ENCODE results near the gene PUM2.

Gene PUM2

GRCh38 chr2:20371323-20372025 lies 20.8 kb upstream of the PUM2 start:
- in situ Hi-C loops (cut with HindIII; ENCODE audit: low sequenced_read_pairs), result no loop called here

DNA sequence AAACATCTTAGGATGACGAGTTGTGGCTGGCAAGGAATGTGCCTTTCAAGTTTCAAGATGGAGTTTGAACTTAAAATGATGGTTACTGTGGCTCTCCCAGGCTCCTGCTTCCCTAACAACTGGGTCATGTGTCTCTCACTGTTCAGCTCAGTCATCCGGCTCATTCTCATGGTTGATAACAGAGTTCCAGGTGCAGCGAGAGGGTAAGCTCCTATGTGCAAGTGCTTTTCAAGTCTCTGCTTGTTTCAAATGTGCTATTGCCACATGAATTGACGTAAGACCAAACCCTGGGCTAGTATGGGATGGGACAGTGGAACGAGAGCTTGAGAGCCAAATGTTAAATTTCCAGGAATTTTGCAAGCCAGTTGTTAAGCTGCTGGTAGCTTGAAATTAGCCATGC lies 19.5 kb upstream of the PUM2 start:
- in situ Hi-C loops (cut with HindIII; ENCODE audit: low sequenced_read_pairs), result no loop called here

- in situ Hi-C loops (cut with HindIII; ENCODE audit: low sequenced_read_pairs), result loop anchor here (5.0 kb wide), 1 partner anchor 33 kb away; no protein-coding TSS in a partner anchor
Measured at GRCh38 chr2:20369366-20369765, 18.7 kb upstream of the PUM2 start.

DNA sequence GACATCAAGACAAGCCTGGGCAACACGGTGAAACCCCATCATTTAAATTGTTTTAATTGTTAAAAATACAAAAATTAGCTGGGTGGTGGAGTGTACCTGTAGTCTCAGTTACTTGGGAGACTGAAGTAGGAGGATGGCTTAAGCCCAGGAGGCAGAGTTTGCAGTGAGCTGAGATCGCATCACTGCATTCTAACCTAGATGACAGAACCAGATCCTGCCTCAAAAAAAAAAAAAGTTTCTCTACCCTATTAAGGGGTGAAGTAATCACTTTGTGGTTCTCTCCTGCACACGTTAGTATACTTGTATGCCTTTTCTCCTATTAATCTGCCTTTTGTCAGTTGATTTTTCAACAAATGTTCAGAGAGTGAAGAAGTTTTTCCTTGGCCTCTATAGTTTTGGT lies 18.1 kb upstream of the PUM2 start:
- in situ Hi-C loops (cut with HindIII; ENCODE audit: low sequenced_read_pairs), result loop anchor here (5.0 kb wide), 1 partner anchor 34 kb away; no protein-coding TSS in a partner anchor

- in situ Hi-C loops (cut with HindIII; ENCODE audit: low sequenced_read_pairs), result loop anchor here (5.0 kb wide), 1 partner anchor 34 kb away; no protein-coding TSS in a partner anchor
Measured at GRCh38 chr2:20367929-20368328, 17.3 kb upstream of the PUM2 start.

- in situ Hi-C loops (cut with HindIII; ENCODE audit: low sequenced_read_pairs), result loop anchor here (5.0 kb wide), 1 partner anchor 36 kb away; no protein-coding TSS in a partner anchor
Measured at GRCh38 chr2:20366672-20367116, 16.1 kb upstream of the PUM2 start.

DNA sequence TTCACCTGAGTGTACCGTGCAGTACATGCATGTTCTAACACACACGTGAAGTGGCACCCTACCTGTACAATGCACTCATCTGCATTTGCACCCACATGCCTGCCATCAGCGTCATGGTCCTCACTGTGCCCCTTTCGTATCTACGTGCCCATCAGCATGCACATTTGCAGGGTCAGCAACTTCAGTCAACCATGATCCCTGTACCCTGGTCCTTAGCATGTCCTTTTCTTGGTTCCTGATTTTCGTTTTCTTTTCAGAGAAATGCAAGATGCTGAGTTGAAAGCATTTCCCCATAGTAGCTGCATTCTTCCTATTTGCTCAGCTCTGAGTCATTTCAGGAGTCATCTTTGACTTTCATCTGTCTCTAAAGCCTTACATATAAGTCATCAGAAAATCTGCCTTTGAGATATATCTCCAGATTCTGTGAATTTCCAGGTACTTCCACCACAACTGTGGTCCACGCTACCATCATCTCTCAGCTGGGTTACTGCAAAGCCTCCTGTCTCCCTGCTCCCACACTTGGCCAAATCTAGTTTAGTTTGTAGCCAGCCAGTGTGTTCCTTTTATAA lies 14.7 kb upstream of the PUM2 start:
- in situ Hi-C loops (cut with HindIII; ENCODE audit: low sequenced_read_pairs), result loop anchor here (5.0 kb wide), 1 partner anchor 37 kb away; no protein-coding TSS in a partner anchor

GRCh38 chr2:20363578-20363977 lies 12.9 kb upstream of the PUM2 start:
- in situ Hi-C loops (cut with HindIII; ENCODE audit: low sequenced_read_pairs), result no loop called here

- in situ Hi-C loops (cut with HindIII; ENCODE audit: low sequenced_read_pairs), result no loop called here
Measured at GRCh38 chr2:20362701-20363435, 12.2 kb upstream of the PUM2 start.

- in situ Hi-C loops (cut with HindIII; ENCODE audit: low sequenced_read_pairs), result no loop called here
Measured at GRCh38 chr2:20361893-20362292, 11.2 kb upstream of the PUM2 start.

DNA sequence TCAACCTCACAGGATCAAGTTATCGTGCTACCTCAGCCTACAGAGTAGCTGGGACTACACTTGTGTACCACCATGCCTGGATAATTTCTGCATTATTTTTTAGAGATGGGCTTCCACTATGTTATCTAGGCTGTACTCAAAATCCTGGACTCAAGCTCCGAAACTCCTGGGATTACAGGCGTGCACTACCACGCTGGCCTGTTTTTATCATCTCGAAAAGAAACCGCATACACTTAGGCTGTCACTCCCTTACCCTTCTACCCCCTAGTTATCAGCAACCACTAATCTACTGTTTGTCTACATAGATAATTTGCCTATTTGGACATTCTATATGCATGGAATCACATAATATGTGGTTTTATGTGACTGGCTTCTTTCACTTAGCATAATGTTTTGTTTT lies 8.5 kb upstream of the PUM2 start:
- in situ Hi-C loops (cut with HindIII; ENCODE audit: low sequenced_read_pairs), result no loop called here

DNA sequence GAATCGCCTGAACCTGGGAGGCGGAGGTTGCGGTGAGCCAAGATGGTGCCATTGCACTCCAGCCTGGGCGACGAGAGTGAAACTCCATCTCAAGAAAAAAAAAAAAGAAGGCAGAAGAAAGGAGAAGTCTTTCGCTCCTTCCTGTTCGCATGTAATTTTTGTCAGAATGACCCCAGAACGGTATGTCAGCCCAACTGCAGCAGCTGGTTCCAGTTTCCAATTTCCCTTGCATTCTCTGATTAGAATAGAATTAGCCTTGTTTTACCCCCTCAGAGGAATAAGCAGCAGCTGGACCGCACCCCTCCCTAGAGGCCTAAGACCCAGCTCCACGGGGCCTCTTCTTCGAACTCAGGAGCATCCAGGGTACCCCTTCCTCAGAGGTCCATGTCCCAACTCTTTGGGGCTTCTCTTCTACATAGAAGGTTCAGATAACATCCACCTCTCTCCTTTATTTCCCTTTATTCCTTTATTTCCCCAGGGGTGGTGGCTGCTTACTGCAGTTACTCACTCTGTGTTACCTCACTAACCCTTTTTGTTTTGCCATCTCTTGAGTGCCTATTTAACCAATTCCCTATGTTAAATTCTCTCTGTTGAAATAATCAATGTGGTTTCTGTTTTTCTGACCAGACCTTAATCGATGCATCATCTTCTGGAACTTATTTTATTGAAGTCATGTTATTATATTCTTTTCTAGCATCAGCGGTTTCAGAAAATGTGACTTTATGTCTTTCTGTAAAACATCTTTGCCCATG lies 7.2 kb upstream of the PUM2 start:
- in situ Hi-C loops (cut with HindIII; ENCODE audit: low sequenced_read_pairs), result no loop called here

GRCh38 chr2:20356042-20356441 lies 5.4 kb upstream of the PUM2 start:
- in situ Hi-C loops (cut with HindIII; ENCODE audit: low sequenced_read_pairs), result no loop called here

DNA sequence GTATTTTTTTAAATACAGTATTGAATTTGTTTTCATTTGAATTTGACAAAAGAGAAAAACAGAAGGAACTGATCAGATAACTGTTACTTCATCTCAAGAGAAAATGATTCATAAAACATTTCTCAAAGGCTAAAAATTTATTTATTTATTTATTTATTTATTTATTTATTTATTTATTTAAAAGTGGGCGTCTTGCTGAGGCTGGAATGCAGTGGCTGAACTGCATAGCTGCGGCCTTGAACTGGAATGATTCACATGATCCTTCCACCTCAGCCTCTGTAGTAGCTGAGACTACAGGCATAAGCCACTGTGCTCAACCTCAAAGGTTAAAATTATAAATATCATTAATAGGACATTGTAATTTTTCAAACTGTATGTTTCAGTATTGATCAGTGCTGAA lies 4.5 kb upstream of the PUM2 start:
- in situ Hi-C loops (cut with HindIII; ENCODE audit: low sequenced_read_pairs), result no loop called here

GRCh38 chr2:20353241-20353992 lies 2.8 kb upstream of the PUM2 start:
- in situ Hi-C loops (cut with HindIII; ENCODE audit: low sequenced_read_pairs), result no loop called here

DNA sequence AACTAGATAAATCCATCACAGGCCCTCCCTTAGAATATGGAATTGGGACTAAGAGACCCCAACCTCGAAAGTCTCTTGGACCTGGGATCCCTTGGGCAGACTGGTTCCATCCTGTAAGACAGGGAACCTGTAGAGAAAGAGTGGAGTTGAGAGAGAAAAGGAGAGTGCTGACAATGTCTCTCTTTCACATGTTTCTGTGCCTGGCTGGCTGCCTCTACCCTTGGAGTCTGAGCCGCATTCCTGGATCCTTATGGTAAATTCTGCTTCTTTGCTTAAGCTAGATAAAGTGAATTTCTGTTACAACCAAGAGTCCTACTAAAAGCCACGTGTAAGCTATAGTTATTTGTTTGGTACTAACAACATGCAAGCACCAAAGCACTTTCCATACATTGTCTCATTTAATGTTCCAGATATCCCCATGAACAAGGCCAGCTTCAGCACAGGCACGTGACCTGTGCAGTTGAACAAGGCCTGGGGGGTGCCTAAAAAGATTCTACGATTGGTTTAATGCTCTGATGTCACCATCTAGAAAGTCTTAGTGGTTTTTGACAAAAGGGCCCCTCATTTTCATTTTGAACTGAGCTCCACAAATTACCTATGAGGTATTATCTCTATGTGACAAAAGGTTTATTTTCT lies 2.1 kb upstream of the PUM2 start:
- in situ Hi-C loops (cut with HindIII; ENCODE audit: low sequenced_read_pairs), result no loop called here

DNA sequence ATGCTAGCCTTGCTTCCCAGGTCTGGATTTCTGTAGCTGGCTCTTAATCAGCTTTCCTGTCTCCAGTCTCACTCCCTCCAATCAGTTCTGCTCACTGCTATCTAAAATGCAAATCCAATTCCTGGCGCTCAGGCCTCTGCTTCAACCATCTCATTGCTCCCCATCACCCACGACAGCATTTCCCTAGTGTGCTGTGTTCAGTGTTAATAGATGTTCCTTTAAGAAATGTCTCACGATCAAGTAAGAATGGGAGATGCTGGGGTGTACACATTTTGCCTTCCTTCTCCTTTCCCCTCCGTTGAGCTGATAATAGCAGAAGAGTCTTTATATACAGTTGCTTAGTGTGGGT lies 1.6 kb upstream of the PUM2 start:
- in situ Hi-C loops (cut with HindIII; ENCODE audit: low sequenced_read_pairs), result no loop called here

DNA sequence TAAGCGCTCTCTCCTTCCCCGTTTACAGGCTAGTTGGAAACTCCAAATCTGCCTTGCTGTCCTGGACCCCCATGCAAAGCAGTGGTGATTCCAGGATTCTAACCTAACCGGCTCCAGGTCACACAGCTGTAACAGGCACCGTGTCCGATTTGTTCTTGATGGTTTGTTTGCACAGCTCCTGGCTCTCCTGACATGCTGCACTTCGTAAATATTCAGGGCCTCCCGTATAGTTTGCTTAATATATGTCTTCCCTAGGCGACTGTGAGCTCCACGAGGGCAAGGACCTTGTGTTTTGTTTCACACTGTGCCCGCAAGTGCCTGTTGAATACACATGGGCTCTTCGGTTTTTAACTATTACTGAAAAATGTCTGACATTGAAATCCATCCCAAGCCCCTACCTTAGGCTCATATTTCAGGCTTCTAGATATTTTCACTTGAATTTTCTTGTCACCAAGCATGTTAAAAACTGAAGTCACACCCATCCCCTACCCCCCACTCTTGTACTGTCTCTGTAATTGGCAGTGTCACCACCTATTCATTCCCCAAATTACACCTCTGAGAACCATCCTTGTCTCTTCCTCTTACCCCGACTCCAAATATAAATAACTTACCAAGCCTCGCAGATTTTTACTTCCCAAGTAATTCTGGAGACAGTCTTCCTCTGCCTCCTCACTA lies 1.0 kb upstream of the PUM2 start:
- in situ Hi-C loops (cut with HindIII; ENCODE audit: low sequenced_read_pairs), result no loop called here

- in situ Hi-C loops (cut with HindIII; ENCODE audit: low sequenced_read_pairs), result no loop called here
Measured at GRCh38 chr2:20350041-20350712, 467 bp downstream of the PUM2 start.

All from endothelial cell of hepatic sinusoid (primary cell).